ENCODE measurements around the gene TMEM132C. TPM values are rescaled to one million over a fixed set of nuclear protein-coding genes. Genes with fewer than 3 reads are reported as not detected.

The TMEM132C gene
- total and polyA plus RNA-seq, 2 experiments from 2014 or later, result not detected

DNA sequence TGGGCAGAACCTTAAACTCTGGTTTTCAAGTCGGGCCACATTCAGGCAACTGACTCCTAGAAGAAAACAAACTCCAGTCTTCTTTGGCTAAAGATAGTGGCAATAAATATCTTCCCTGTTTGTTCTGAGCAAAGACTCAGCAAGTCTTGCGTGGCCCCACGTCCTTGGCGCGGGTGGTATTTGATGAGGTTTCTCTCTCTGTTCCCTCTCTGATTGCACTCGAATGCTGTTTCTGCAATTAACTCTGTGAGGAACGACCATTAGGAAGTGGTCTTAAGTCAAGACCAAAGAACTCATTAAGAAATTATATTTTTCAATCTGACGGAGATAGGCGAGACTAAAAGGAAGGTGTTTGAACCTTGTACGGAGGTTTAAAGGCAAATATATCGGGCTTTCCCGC, 177.6 kb downstream of the TMEM132C start:
- H3K4me1 ChIP-seq (ENCODE audit: insufficient read depth), result no peaks in the 10 kb centered on the region
- H3K27me3 ChIP-seq (ENCODE audit: insufficient read depth), result no peaks in the 10 kb centered on the region
- H3K27me3 Mint-ChIP-seq (ENCODE audit: insufficient read depth, low read depth, poor library complexity), result peaks cover 4% of the 10 kb centered on the region
- no peak overlapping the region for H3K4me2 ChIP-seq
- no peaks in the 10 kb centered on the region for H3K79me2 ChIP-seq (replicated peaks; ENCODE audit: insufficient read depth)
- peaks cover 40% of the 10 kb centered on the region for H3K36me3 Mint-ChIP-seq (ENCODE audit: low read depth)
- peaks cover 93% of the 10 kb centered on the region for H3K9me3 Mint-ChIP-seq
- H3K4me3 Mint-ChIP-seq, result no peak overlapping the region
- H2AFZ ChIP-seq, result no peak overlapping the region
- DNase-seq (ENCODE audit: low spot score), result no peak
- H3K27ac Mint-ChIP-seq, result no peak overlapping the region
- no peaks in the 10 kb centered on the region for H3F3A ChIP-seq (replicated peaks; ENCODE audit: low read depth)
- H3K9me2 ChIP-seq (ENCODE audit: insufficient read depth), result no peaks in the 10 kb centered on the region
- H4K20me1 ChIP-seq (replicated peaks; ENCODE audit: insufficient read depth), result no peaks in the 10 kb centered on the region
- ATAC-seq, result no peak
- TF ChIP-seq POLR2AphosphoS5 (IDR thresholded peaks at IDR 0.05; ENCODE audit: low read depth) (no peak), EZH2 (IDR thresholded peaks at IDR 0.05; ENCODE audit: low read depth, unreplicated experiment) (no peak), ZNF331 (CRISPR knock-in tag; IDR thresholded peaks at IDR 0.05; ENCODE audit: low read depth) (no peak), STAT1 (IDR thresholded peaks at IDR 0.05; ENCODE audit: unreplicated experiment) (no peak), EZH2phosphoT487 (IDR thresholded peaks at IDR 0.05; ENCODE audit: unreplicated experiment) (no peak), JUNB (IDR thresholded peaks at IDR 0.05; ENCODE audit: unreplicated experiment) (no peak), NANOG (IDR thresholded peaks at IDR 0.05; ENCODE audit: borderline replicate concordance) (no peak), ZNF114 (CRISPR knock-in tag; IDR thresholded peaks at IDR 0.05) (no peak), CREB1 (CRISPR knock-in tag; IDR thresholded peaks at IDR 0.05; ENCODE audit: low read depth) (no peak)
- TF ChIP-seq, protein P1, sequence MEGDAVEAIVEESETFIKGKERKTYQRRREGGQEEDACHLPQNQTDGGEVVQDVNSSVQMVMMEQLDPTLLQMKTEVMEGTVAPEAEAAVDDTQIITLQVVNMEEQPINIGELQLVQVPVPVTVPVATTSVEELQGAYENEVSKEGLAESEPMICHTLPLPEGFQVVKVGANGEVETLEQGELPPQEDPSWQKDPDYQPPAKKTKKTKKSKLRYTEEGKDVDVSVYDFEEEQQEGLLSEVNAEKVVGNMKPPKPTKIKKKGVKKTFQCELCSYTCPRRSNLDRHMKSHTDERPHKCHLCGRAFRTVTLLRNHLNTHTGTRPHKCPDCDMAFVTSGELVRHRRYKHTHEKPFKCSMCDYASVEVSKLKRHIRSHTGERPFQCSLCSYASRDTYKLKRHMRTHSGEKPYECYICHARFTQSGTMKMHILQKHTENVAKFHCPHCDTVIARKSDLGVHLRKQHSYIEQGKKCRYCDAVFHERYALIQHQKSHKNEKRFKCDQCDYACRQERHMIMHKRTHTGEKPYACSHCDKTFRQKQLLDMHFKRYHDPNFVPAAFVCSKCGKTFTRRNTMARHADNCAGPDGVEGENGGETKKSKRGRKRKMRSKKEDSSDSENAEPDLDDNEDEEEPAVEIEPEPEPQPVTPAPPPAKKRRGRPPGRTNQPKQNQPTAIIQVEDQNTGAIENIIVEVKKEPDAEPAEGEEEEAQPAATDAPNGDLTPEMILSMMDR (conservative IDR thresholded peaks at IDR 0.05; ENCODE audit: low read depth in 2 of 2), result no peak
- TF ChIP-seq, protein P2, sequence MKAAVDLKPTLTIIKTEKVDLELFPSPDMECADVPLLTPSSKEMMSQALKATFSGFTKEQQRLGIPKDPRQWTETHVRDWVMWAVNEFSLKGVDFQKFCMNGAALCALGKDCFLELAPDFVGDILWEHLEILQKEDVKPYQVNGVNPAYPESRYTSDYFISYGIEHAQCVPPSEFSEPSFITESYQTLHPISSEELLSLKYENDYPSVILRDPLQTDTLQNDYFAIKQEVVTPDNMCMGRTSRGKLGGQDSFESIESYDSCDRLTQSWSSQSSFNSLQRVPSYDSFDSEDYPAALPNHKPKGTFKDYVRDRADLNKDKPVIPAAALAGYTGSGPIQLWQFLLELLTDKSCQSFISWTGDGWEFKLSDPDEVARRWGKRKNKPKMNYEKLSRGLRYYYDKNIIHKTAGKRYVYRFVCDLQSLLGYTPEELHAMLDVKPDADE (IDR thresholded peaks at IDR 0.05), result no peak
- TF ChIP-seq, protein P3, sequence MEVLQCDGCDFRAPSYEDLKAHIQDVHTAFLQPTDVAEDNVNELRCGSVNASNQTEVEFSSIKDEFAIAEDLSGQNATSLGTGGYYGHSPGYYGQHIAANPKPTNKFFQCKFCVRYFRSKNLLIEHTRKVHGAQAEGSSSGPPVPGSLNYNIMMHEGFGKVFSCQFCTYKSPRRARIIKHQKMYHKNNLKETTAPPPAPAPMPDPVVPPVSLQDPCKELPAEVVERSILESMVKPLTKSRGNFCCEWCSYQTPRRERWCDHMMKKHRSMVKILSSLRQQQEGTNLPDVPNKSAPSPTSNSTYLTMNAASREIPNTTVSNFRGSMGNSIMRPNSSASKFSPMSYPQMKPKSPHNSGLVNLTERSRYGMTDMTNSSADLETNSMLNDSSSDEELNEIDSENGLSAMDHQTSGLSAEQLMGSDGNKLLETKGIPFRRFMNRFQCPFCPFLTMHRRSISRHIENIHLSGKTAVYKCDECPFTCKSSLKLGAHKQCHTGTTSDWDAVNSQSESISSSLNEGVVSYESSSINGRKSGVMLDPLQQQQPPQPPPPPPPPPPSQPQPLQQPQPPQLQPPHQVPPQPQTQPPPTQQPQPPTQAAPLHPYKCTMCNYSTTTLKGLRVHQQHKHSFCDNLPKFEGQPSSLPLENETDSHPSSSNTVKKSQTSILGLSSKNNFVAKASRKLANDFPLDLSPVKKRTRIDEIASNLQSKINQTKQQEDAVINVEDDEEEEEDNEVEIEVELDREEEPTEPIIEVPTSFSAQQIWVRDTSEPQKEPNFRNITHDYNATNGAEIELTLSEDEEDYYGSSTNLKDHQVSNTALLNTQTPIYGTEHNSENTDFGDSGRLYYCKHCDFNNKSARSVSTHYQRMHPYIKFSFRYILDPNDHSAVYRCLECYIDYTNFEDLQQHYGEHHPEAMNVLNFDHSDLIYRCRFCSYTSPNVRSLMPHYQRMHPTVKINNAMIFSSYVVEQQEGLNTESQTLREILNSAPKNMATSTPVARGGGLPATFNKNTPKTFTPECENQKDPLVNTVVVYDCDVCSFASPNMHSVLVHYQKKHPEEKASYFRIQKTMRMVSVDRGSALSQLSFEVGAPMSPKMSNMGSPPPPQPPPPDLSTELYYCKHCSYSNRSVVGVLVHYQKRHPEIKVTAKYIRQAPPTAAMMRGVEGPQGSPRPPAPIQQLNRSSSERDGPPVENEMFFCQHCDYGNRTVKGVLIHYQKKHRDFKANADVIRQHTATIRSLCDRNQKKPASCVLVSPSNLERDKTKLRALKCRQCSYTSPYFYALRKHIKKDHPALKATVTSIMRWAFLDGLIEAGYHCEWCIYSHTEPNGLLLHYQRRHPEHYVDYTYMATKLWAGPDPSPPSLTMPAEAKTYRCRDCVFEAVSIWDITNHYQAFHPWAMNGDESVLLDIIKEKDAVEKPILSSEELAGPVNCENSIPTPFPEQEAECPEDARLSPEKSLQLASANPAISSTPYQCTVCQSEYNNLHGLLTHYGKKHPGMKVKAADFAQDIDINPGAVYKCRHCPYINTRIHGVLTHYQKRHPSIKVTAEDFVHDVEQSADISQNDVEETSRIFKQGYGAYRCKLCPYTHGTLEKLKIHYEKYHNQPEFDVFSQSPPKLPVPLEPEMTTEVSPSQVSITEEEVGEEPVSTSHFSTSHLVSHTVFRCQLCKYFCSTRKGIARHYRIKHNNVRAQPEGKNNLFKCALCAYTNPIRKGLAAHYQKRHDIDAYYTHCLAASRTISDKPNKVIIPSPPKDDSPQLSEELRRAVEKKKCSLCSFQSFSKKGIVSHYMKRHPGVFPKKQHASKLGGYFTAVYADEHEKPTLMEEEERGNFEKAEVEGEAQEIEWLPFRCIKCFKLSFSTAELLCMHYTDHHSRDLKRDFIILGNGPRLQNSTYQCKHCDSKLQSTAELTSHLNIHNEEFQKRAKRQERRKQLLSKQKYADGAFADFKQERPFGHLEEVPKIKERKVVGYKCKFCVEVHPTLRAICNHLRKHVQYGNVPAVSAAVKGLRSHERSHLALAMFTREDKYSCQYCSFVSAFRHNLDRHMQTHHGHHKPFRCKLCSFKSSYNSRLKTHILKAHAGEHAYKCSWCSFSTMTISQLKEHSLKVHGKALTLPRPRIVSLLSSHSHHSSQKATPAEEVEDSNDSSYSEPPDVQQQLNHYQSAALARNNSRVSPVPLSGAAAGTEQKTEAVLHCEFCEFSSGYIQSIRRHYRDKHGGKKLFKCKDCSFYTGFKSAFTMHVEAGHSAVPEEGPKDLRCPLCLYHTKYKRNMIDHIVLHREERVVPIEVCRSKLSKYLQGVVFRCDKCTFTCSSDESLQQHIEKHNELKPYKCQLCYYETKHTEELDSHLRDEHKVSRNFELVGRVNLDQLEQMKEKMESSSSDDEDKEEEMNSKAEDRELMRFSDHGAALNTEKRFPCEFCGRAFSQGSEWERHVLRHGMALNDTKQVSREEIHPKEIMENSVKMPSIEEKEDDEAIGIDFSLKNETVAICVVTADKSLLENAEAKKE (CRISPR knock-in tag; IDR thresholded peaks at IDR 0.05), result no peak
- TF ChIP-seq, protein P4, sequence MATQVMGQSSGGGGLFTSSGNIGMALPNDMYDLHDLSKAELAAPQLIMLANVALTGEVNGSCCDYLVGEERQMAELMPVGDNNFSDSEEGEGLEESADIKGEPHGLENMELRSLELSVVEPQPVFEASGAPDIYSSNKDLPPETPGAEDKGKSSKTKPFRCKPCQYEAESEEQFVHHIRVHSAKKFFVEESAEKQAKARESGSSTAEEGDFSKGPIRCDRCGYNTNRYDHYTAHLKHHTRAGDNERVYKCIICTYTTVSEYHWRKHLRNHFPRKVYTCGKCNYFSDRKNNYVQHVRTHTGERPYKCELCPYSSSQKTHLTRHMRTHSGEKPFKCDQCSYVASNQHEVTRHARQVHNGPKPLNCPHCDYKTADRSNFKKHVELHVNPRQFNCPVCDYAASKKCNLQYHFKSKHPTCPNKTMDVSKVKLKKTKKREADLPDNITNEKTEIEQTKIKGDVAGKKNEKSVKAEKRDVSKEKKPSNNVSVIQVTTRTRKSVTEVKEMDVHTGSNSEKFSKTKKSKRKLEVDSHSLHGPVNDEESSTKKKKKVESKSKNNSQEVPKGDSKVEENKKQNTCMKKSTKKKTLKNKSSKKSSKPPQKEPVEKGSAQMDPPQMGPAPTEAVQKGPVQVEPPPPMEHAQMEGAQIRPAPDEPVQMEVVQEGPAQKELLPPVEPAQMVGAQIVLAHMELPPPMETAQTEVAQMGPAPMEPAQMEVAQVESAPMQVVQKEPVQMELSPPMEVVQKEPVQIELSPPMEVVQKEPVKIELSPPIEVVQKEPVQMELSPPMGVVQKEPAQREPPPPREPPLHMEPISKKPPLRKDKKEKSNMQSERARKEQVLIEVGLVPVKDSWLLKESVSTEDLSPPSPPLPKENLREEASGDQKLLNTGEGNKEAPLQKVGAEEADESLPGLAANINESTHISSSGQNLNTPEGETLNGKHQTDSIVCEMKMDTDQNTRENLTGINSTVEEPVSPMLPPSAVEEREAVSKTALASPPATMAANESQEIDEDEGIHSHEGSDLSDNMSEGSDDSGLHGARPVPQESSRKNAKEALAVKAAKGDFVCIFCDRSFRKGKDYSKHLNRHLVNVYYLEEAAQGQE (IDR thresholded peaks at IDR 0.05; ENCODE audit: unreplicated experiment), result no peak
- no peak overlapping the region for H3K4me3 ChIP-seq
- no peaks in the 10 kb centered on the region; the same call in 1 of the 2 replicates for H3K36me3 ChIP-seq (ENCODE audit: insufficient read depth)
- H3K4me1 Mint-ChIP-seq, result no peaks in the 10 kb centered on the region
- H3K27ac ChIP-seq (ENCODE audit: low read depth), result no peak overlapping the region

All from GM23338 (cell line).